ENCODE measurements around the gene SYNPO.

The SYNPO gene

DNA sequence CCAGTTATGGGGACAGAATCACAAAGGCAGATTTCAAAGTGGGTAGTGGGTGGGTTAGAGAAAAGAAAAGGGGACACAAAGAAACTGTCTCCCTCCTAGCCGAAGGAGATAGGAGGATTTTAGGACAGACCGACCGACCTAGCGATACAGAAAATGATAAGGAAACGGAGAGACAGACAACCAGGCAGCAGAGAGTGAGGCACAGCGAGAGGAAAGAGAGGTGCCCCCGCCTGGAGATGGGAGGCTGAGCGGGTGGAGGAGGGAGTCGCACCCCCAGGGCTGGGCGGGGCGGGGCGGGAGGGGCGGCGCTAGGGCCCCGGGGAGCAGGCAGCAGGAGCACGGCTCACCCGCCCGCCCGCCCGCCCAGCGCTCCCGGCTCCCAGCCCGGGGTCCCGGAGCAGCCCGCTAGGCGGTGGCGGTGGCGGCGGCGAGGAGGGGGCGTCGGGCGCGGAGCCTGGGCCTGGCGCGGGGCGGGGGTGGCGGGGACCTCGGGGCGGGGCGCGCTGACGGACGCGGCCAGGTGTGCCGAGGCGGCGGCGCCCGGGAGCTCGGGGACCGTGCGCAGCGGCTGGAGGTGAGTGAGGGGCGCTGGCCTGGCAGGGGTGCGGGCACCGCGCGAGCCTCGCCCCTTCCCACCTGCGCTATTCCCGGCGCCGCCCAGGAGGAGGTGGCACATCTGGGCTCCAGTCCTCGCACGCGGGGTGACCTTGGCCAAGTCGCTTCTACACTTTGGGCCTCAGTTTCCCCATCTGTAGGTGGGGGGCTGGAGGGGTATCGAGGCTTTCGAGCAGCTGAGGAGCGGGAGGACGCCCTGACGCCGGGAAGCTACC is 15.9 kb upstream of the SYNPO start:
- peak overlapping the region; percentile 60 for H3K4me3 ChIP-seq (ENCODE audit: low read length)
- no peak for DNase-seq (ENCODE audit: low read depth)
- TF ChIP-seq, protein P1, sequence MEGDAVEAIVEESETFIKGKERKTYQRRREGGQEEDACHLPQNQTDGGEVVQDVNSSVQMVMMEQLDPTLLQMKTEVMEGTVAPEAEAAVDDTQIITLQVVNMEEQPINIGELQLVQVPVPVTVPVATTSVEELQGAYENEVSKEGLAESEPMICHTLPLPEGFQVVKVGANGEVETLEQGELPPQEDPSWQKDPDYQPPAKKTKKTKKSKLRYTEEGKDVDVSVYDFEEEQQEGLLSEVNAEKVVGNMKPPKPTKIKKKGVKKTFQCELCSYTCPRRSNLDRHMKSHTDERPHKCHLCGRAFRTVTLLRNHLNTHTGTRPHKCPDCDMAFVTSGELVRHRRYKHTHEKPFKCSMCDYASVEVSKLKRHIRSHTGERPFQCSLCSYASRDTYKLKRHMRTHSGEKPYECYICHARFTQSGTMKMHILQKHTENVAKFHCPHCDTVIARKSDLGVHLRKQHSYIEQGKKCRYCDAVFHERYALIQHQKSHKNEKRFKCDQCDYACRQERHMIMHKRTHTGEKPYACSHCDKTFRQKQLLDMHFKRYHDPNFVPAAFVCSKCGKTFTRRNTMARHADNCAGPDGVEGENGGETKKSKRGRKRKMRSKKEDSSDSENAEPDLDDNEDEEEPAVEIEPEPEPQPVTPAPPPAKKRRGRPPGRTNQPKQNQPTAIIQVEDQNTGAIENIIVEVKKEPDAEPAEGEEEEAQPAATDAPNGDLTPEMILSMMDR (conservative IDR thresholded peaks at IDR 0.05; ENCODE audit: low read depth, low read length), result no peak

- DNase-seq (ENCODE audit: low read depth), result no peak
- H3K4me3 ChIP-seq (ENCODE audit: low read length), result peak overlapping the region; percentile 60
- TF ChIP-seq, protein P1 (conservative IDR thresholded peaks at IDR 0.05; ENCODE audit: low read depth, low read length), result no peak
Measured at GRCh38 chr5:150625164-150625535, 15.3 kb upstream of the SYNPO start.

DNA sequence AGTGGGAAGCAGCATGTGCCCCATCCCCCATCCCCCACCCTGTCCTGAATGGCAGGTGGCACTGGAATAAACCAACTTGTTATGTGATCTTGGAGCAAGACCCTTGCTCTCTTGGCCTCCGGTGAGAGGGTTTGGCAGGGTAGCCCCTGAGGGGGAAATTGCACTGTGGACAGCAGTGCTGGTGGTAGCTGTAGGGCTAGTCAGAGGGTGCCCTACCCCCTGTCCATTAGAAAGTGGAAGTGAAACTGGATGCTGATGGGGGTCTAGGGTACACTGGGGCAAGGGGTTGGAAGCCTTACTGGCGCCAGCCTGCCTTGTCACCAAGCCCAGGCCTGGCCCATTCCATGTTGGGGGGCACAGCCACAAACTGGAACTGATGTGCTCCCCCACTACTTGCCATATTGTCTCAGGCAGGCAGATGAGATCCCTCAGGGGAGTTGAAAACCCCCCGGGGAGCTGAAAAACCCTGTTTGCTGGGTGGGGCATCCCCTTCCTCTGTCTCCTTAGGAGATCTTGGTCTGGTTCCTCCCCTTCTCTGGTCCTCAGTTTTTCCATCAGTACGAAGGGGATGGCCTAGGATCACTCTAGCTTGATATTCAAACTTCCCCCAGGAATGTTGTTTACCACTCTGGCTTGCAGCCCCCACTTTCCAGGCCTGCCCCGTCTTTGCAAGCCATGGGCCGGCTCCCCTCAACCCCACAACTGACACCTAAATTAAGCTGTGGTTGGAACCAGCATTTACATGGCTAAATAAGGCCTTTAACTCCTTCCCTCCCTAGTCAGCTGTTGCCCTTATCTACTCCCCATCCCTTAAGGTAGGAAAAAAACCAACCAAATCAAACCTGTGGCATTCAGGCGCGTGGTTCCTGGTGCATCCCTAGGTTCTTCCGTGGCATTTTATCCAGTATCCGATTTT is 14.4 kb upstream of the SYNPO start:
- no peak for DNase-seq (ENCODE audit: low read depth)
- TF ChIP-seq, protein P1 (conservative IDR thresholded peaks at IDR 0.05; ENCODE audit: low read depth, low read length), result no peak
- peak overlapping the region; percentile 60 for H3K4me3 ChIP-seq (ENCODE audit: low read length)

DNA sequence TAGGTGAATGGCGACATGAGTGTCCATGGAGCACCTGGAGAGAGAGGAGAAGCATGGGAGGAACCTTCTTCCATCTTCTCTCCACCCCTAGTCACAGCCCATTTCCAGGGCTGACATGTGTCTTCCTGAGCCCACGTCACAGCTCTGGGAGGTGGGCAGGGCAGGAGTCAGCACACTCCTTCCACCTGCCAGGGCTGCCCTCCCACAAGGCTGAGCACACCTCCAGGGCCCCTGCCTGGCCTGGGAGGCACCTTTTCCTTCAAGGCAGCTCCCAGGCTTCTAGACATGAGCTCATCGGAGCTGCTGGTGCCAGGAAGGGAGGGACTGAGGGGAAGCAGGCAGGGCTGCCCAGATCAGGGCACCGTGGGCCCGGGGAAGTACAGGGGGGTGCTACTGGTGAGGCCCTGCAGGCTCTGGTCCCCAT is 13.6 kb upstream of the SYNPO start:
- TF ChIP-seq, protein P1 (conservative IDR thresholded peaks at IDR 0.05; ENCODE audit: low read depth, low read length), result no peak
- DNase-seq (ENCODE audit: low read depth), result no peak
- H3K4me3 ChIP-seq (ENCODE audit: low read length), result no peak overlapping the region

GRCh38 chr5:150627731-150628545 is 12.5 kb upstream of the SYNPO start:
- TF ChIP-seq, protein P1 (conservative IDR thresholded peaks at IDR 0.05; ENCODE audit: low read depth, low read length), result no peak
- no peak for DNase-seq (ENCODE audit: low read depth)
- H3K4me3 ChIP-seq (ENCODE audit: low read length), result no peak overlapping the region

GRCh38 chr5:150628936-150629485 is 11.4 kb upstream of the SYNPO start:
- TF ChIP-seq, protein P1 (conservative IDR thresholded peaks at IDR 0.05; ENCODE audit: low read depth, low read length), result no peak
- no peak overlapping the region for H3K4me3 ChIP-seq (ENCODE audit: low read length)
- no peak for DNase-seq (ENCODE audit: low read depth)

Measured in retinal pigment epithelial cell (primary cell).